NCI-H460 (cell line): Measurements from ENCODE around the gene MYO19. TPM values are rescaled to one million over a fixed set of nuclear protein-coding genes. Genes with fewer than 3 reads are reported as not detected.
"Not testable (repeated sequence)": the region's sequence is repeated elsewhere in the genome, so short reads cannot be mapped to it uniquely, and the experiment has no call there.

ENCODE experiments used
- DNase-seq: peaks from one replicate; pipeline ENCODE4 v3.0.0-alpha.2; 2016; ENCODE audit warnings: low read depth; ENCODE audit errors: extremely low read depth
- small RNA-seq, 2 experiments: library from RNA; depleted of rRNA; stranded (forward); fragments of <200 nt; gene quantifications; one replicate each; pipeline ENCODE3, GENCODE V24; 2014
- total RNA-seq: library from RNA; depleted of rRNA; stranded (reverse); fragments of >200 nt; shearing (Covaris generic); gene quantifications from 2 replicates; pipeline ENCODE4 v1.2.3, GENCODE V29; 2014; rRNA removed

Gene MYO19
- total RNA-seq, 1 experiment from 2014 or later: 68.0 TPM

DNA sequence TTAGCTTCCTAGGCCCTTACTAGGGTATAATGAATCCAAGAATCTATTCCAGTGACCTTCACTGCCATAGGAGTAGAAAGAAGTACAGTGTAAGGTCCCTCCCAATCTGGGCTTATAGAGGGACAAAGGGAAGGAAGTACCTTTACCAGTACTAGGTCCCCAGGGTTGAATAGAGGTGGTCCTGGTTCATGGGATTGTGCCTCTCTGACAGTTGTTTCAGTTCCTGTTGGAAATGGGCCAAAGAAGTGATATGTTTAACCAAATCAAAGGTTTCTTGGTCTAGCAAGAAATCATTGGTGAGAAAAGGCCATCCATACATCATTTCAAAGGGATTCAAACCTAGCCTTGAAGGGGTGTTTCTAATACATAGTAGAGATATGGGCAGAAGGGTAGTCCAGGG, 64.2 kb downstream of the MYO19 start:
- no peak for DNase-seq

DNA sequence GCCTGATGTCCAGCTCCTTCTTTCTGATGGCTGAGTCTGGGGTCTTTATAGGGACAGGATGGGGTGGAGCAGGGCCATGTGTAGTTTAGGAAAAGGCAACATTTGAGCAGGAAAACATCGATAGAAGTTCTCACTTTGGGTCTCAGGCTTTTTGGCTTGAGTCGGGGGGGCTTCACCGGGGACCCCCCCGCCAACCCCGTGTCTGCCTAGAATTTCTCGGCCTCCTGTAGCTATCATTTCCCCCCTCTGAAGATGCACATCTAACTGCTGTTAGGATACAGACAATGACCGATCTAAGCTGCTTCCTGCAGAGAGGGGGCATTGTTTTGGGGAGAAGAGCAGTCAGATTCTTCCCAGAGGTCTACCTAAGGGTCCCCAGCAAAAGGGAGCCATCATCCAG, 64.9 kb downstream of the MYO19 start:
- DNase-seq: no peak

DNA sequence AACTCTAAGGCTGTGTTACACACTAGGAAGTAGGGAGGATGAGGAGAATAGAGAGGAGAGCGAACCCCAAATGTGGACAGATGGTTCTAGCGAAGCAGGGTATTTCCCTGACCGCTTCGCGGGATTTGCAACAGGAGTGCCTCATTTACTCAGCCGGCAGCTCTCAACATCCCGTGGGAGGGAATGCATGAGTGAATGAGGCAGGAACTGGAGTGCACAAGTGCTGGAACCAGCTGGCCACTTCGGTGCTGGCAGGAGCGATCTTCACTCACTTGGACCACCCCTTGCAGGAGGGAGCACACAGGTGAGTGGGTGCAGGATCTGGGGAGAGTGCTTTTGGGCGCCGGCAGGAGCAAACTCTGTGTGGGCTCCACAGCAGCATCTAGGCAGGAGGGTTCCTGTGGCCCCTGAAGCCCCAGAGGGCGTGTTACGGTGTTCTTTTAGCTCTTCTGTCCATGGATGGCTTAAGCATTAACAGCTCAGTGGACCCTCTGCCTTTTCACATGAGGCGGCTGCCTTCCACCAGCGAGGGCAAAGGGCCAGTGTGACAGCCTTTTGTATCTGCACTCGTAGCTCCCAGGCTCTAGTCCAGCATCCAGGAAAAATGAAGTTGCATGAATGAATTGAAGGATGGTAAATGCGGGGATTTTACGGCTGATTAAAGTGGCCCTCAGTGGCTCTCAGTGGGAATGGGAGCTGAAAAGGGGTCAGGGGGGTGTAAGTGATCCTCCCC, 65.6 kb downstream of the MYO19 start:
- DNase-seq: no peak

DNA sequence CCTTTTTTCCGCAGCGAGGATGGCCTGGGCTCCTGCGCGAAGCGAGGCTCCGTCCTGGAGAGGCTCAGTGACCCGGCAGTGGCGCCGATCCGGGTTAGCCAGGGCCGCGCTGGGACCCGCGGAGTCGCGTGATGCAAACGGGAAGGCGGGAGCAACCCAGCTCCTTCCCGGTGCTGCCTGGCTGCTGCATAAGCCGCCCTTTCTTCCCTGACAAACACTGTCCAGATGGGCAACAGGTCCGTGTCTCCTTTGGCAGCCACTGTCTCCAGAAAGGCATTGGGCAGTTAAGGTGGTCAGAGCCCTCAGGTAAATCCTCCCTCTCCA, 69.9 kb downstream of the MYO19 start:
- DNase-seq: no peak

DNA sequence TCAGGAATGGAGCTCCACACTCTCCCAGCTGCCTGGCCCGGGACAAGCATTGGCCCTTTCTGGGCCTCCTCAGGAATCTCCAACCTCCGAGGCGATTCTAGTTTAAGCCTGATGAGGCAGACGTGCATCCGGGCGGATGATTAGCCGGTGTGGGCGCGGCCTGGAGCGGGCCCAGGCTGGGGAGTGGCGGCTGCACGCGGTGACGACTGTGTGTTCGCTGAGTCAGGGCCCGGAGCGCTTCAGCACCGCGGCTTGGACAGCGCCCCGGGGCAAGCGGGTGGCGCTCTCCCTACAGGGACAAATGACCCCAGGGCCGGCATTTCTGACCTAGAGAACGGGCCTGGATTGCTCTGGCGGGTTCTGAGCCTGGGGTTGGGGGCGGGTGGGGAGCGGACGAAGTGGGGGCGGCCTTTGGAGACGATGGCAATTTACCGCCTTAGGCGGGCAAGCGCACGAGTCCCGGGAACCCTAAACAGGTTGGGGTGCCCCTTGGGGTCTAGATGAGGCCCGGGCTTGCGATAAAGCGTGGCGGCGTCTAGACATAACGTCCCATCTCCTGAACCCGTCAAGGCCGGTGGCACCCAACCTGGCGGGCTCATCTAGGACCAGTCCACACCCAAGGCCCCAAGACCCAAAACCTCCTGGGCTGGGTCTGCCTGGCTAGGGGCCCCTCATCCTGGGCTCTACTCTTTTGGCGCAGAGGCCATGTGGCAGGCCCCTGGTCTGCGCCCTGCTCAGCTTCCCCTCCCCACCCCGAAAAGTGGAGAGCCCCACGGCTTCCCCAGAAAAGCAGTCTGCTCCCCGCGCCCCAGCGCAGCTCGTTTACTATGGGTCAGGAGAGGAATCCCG, 70.5 kb downstream of the MYO19 start:
- peak; percentile 85 for DNase-seq

DNA sequence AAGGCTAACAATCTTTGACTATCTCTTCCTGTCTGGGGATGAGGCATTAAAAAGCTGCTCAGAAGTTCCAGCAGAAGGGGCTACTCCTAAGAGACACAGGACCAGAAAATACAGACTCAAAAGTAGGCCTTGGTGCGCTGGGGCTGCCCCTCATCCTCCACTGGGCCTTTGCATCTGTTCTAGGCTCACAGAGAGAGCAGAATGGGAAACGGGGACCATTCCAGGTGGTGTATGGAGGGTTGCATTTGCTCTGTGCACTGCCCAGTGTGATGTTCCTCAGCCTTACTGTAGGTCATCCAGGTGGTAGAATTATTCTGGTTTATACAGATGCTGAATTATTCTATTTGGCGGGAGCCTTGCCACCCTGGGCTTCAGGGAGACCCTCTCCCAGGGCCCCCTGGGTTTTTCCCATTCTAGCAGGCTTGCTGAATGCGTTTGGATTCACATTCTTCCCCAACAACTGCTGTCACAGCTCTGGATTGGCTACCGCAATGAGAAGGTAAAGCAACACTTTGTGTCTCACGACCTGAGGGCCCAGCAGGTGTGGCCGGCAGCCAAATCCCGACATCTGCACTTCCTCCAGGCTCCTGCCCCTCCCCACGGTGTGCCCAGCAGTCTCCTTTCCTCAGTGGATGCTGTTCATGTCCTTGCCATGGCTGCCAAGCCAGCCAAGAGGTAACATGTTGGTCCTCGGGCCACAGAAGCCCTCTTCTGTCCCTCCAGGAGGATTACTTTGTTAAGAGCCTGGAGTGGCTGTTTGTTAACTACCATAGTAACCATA, 73.1 kb downstream of the MYO19 start:
- no peak for DNase-seq

DNA sequence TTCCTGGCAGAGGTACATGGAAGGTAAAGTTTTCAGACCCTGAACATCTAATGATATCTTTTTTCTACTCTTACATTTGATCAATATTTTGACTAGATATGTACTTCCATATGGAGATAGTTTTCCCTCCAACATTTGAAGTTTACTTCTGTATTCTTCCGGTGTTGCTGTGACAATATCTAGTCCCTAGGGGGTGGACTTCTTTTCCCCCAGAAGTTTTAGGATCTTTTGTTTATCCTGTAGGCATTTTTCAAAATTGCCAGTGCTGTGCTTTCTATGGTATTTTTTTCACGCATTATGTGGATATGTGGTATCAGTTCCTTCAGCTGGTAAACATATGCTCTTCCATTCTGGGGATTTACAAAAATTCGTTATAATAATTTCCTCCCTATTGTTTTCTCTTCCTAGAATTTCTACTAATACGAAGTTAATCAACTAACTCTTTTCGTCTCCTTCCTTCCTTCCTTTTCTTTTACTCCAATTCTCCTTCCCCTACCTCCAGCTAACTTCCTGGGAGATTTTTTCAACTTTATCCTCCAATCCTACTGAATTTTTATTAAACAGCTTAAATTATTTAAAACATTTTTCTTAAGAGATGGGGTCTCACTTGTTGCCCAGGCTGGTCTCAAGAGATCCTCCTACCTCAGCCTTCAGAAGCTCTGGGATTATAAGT, 74.3 kb downstream of the MYO19 start:
- no peak for DNase-seq

DNA sequence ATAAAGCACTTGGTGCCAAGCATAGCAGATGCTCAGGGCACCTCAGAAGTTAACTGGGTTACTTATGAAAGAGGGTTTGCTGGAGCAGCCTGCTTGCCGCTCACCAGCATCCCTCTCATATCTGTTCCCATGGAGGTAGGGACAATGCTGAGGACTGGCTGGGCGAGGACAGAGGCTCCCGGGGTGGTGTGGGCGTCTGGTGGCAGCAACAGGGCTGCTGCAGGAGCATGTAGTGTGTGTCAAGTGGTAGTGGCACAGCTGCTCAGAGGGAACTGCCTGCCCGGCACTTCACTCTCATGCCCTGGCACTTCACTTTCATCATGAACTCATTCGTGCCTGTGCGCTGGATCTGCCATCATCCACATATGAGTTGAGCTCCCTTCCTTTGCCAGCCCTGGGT, 75.1 kb downstream of the MYO19 start:
- DNase-seq: no peak

DNA sequence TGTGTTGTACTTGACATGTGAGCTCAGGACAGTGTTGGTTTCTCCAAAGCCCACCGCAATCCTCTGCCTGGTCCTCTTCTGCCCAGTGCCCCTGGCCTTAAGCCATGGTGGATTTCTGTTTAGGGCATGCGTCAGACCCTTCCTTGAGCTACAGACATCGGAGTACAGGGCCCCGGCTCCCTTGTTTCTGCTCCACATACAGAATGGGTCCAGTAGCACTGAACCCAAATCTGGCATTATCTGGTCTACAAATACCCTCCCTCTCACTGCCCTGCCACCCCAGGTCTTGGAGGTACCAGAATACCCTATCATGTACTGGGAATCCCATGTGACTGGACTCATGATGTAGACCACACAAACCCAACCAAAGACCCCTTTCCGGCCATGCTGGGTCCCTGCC, 75.6 kb downstream of the MYO19 start:
- DNase-seq: no peak

DNA sequence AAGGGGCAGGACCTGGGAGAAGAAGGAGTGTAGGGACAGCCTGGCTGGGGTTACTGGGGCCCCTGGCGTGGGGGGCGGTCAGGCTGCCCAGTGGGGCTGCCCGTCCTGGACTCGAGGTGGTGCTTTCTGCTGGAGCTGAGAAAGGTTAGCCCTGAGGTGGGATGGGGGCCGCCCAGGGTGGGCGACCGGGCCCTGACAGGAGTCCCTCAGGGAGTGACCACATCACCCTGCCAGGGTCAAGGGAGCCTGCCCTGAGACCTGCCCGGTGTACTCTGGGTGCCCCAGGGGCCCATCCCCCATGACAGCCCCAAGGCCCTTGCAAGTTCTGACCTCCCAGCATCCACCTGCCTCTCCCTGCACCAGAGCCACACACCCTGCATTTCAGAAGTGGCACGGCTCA, 77.0 kb downstream of the MYO19 start:
- not testable (repeated sequence) for DNase-seq

DNA sequence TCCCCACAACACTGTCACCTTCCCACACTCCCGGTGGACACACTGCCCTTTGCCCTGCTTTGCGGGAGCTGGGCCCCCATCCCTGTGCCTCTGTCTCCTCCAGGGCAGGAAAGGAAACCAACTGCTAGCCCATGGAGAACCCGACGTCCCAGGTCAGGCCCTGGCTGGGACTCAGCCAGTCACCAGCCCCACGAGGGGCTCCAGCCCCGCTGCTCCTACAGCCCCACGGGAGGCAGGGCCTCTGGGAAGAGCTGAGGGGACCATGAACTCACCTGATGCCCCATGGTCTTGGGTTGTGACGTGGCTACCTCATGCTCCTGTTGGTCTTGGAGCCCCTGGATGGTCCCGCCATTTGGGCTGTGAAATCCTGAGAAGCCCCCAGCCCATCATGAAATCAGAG, 81.8 kb downstream of the MYO19 start:
- not testable (repeated sequence) for DNase-seq

DNA sequence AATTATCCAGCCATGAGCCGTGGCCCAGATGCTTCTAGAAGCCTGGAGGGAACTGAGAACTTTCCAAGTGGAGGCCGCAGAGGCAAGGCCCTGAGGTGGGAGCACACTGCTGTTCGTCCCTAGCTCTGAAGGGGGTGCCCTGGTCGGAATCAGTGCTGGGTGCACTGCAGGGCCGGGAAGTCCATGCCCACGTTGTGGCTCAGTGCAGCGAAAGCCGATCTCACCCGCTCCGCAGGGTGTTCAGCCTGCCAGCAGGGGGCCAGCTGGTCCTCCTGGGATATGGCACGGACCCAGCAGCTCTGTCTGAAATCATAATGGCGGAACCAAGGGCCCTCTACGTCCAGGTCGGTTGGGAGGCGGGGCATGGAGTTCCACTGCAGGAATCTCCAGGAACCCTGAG, 84.7 kb downstream of the MYO19 start:
- not testable (repeated sequence) for DNase-seq

Small RNA genes lying within 50 kb of the gene (small RNA-seq; reads per million reads assigned to genes)
- 0 reads per million in 2 experiments for gene RNA5SP439

Other genes with a start within 250 kb of the MYO19 start
- not detected in 2 replicates for gene TBC1D3G, start 211.0 kb downstream of the MYO19 start, total RNA-seq
- not detected in 2 replicates for gene TBC1D3H, start 146.4 kb downstream of the MYO19 start, total RNA-seq
- gene ZNHIT3, start 48.2 kb downstream of the MYO19 start, total RNA-seq: 56.7 and 63.8 TPM in 2 replicates
- gene PIGW, start 119 bp upstream of the MYO19 start, total RNA-seq: 9.1 and 12.6 TPM in 2 replicates
- gene GGNBP2, start 10.1 kb upstream of the MYO19 start, total RNA-seq: 51.5 and 59.2 TPM in 2 replicates
- 10.0 and 11.3 TPM in 2 replicates for gene DHRS11, start 57.0 kb upstream of the MYO19 start, total RNA-seq
- 8.2 and 9.1 TPM in 2 replicates for gene MRM1, start 66.7 kb upstream of the MYO19 start, total RNA-seq